GM11168 (cell line): ENCODE data around the gene SH3RF2.

Experiments used
- in situ Hi-C: fragments of 300-500 bp; cut with MboI; formaldehyde crosslinking; loops from one replicate; pipeline ENCODE4 v1.12.0; 2022; ENCODE audit warnings: low sequenced_read_pairs; ENCODE audit not compliant: unreplicated experiment

Gene SH3RF2

DNA sequence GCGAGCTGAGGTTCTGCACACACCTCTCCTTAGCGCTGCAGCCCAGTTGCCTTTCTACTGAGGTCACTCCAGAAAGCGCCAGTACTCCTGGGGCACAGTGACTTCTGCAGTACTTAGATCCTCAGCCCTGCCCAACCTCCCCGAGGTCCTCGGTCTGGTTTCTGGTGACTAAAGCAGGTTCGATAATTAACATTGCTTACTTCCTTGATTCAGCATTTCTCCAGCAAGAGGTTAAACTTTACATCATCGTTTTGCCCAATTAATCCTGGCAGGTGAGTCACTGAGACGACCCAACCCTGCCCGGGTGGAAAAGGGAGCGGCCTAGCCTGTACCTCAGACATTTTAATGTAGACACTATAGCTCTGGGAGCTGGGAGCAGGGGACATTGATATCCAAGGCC lies 91.4 kb downstream of the SH3RF2 start:
- in situ Hi-C loops, result no loop called here

DNA sequence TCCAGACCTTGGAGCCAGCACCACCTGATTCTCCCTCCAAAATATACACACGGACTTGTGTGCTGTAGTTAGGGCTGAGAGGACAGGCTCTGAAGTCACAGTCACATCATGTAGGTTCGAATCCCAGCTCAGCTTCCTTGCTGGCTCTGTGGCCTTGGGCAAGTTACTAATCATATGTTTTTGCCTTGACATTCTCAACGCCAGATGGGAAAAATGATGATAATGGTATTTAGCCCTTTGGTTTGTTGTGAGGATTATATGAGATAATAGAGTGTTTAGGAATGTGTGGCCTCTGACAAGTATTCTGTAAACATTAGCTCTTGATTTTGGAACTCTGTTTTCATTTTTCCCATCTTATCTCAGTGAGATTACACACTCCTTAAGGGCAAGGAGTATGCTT lies 96.5 kb downstream of the SH3RF2 start:
- in situ Hi-C loops, result no loop called here

DNA sequence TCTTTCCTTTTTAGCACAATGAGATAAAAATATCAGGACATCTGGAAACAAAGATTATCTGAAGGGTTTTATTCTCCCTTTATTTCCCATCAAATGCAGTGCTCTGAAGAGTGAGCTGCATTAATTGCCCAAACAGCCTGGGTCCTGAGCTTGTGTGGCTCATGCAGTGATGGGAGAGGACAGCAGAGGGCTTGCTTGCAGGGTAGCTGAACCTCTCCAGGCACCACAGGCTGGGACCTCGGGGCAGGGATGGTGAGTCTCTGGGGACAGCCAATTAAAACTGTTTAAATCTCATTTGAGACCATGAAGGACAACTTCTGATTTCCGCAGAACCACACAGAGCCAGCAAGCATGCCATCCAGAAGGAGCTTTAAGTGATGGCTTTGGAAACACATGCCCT lies 97.7 kb downstream of the SH3RF2 start:
- in situ Hi-C loops, result no loop called here

DNA sequence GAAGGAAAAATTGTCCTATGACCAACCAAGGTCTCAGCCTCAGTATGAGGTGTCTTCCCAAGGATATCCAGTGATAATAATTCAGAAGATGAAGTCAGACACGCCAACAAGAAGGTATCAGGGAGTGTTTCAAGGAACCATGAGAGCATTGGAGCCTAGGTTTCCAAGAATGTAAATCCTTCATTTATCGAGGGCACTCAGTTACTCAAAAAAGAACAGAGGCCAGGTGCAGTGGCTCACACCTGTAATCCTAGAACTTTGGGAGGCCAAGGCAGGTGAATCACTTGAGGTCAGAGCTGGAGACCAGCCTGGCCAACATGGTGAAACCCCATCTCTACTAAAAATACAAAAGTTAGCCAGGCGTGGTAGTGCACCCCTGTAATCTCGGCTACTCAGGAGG lies 98.2 kb downstream of the SH3RF2 start:
- in situ Hi-C loops, result no loop called here

DNA sequence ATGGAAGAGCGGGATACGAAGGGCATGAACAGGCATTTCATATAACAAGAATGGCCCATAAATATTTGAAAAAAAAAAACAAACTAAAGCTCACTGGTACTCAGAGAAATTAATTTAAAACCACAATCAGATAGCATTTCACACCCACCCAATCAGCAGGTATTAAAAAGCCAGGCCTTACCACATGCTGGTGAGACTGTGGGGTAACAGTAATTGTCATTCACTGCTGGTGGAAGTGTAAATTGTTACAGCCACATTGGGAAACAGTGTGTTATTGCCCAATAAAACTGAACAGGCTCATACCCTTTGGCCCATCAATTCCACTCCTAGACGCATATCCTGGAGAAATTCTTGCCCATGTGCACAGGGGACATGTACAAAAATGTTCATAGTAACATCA lies 103.0 kb downstream of the SH3RF2 start:
- in situ Hi-C loops, result no loop called here

DNA sequence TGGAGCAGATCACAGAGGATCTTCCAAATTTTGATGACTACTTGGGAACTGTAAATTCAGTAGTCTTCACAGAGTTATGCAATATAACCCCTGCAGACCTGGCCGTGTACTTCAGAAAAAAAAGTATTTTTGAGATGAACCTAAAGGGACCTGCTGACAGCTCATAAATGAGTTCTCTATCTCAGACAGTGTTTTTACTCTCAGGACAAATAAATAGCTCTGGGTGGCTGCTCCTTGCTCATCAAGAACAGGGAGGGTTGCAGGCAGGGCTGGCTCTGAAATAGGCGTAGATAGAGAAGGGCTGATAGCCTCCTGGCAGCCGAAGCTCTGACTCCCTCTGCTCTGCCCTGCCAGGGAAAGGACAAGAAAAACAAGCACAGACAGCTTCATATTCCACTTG lies 104.1 kb downstream of the SH3RF2 start:
- in situ Hi-C loops, result no loop called here

DNA sequence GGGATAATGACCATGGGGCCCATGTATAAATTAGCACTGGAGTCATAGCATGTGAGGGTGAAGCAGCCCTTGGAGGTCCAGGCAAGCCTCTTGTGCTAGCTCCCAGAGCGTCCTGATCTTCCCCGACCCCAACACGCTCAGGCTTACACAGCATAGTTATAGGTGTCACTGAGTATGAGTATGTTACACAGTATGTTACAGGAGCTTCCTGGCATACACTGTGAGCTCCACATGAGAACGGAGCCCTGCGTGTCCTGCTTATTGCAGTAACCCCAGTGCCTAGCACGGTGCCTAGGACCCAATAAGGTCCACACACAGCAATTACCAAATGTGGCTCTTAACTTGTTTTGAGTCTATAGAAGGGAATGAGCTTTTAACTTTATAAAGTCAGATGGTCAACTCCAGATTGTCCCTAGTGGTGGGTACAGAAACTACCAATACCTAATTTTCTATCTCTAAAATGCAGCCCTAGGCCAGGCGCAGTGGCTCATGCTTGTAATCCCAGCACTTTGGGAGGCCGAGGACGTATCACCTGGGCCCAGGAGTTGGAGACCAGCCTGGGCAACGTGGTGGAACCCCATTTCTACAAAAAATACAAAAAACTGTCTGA lies 104.9 kb downstream of the SH3RF2 start:
- in situ Hi-C loops, result no loop called here

DNA sequence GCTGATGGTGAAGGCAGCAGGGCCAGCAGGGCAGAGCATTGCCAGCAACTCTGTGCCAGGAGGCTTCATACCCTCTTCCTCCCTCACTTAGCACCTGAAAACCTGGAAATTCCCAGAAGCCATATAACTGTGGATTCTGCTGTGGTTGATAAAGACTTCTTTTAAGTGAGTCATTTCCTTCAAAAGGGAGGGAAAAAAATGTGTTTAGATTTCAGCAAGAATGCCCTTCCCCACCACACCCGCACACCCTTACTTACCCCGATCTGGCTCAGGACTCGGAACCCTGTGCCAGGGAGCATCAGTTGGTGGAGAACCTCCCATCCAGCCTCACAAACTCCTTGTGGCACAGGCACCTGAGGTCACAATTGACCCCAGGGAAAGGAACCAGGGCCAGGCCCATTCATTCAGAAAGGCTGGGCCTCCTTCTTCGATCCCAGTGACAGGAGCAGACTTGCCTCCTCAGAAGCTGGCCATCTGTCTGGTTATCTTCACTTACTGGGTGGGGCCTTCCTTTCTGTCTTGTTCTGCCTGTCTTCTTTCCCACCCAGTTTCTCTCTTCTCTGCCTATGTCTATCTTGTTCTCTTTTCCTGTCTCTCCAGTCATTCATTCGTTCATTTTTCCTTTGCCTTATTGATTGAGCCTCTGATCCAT lies 106.4 kb downstream of the SH3RF2 start:
- in situ Hi-C loops, result no loop called here

DNA sequence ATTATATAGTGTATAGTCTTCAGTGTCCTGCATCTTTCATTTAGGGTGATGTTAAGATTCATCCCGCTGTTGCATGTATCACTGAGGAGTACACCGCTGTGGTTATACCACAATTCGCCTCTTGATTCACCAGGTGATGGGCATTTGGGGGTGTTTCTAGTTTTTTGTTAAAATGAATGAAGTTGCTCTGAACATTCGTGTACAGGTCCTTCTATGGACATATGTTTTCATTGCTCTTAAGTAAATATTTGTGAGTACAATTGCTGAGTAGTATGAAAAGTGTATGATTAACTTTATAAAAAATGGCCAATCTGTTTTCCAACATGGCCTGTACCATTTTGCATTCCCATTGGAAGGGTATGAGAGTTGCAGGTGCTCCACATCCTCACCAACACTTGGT lies 107.3 kb downstream of the SH3RF2 start:
- in situ Hi-C loops, result no loop called here

DNA sequence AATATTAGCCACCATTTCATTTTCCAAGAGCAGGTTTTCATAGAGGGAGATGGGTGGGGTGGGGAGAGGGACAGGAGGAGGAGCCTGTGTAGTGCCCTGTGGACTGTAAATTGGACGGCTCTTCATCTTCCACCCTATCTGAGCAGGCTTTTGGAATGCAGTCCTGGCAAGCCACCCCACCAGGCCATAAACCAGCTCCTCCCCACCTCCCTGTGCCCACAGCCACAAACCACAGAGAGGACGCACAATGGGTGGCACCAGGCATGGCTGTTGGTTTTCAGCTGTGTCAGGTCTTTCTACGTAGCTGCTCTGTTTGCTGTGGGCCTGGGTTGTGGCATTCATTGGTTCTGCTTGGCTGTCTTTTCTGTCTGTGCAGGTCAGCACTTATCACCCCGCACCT lies 111.0 kb downstream of the SH3RF2 start:
- in situ Hi-C loops, result no loop called here

DNA sequence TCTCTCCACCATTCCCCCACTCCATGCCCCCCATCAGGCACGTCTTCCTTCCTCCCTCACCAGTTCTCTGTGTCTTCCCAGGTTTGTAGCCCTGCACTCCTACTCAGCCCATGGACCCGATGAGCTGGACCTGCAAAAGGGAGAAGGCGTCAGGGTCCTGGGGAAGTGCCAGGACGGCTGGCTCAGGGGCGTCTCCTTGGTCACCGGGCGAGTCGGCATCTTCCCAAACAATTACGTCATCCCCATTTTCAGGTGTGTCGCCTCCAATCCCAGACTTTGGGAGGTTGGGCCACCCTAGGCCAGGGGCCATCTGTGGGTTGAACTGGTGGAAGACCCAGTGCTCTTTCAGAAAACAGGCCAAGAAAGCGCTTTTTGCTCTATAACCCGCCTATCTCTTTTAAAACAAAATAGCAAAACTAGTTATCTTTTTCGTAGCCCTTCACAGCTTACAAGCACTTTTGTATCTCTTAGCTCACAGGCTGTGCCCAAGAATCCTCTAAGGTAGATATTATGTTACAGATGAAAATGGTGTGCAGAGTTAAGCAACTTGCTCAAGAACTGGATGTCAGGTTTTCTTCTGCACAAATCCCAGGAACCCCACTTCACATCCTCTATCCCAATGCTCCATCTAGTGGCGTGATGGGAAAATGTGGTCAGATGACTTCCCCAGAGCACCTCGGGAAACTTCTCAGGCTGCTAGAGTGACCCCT lies 112.8 kb downstream of the SH3RF2 start:
- in situ Hi-C loops, result no loop called here

DNA sequence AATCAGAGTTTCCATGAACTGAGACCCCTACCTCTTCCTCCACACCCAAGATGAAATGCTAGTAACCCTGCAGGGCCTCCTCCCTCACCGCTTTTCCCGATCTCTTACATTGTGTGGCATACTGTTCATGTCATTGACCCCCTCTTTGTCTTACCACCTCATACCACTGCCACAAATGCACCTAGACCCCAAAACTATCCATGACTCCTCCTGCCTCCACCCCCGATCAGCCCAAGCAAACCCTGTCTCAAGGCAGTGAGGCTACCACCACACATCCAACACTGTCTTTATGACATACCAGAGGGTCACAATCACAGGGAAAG lies 113.3 kb downstream of the SH3RF2 start:
- in situ Hi-C loops, result no loop called here

DNA sequence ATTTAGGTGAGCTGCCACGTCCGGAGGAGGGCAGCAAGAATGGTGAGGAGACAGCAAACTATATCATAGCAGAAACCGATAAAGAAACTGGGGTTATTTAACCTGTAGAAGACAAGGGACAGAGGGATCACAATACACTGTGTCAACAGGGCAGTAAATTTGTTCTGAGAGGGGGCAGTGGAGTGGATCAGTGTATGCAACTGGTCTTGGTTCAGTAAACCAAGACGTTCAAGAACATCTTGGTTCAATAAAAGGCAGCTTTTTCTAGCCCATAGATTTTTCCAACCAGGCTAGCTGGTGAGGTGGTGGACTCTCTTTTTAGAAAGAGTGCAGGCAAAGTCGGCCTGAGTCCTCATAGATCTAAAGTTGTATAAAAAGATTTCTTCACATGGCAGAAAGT lies 113.7 kb downstream of the SH3RF2 start:
- in situ Hi-C loops, result no loop called here

DNA sequence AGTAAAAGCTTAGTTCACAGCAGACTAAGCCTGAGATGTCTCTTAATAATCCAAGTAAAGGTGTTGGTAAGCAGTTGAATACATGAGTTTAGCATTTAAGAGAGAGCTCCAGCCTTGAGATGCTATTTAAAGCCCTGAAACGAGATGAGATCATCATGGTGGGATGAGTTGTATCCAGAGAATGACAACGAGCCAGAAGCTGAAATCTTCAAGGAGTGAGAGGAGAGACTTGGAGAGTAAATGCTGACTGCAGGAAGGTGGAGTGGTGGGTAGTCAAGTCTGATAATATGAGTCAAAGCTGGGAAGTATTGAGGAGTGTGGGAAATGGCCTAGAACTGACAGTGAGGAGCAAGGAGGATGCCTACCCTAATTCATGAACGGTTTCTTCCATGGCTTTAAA lies 115.3 kb downstream of the SH3RF2 start:
- in situ Hi-C loops, result no loop called here

DNA sequence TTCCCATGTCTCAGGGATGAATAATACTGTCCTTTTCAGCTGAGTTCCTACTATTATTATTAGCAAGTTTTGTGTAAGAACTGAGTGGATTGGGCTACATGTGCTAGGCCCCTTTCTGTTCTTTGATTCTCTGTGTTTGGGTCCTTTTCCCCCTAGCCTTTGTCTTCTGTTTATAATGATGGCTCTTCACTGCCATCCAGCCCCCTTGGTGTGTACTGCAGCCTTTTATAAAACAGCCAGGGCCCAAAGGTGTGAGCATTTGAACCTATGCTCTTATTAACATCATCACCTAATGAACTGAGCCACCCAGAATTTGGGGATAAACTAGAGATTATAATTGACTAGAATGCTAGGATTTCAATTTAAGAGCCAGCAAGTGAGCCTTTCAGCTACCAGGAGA lies 116.4 kb downstream of the SH3RF2 start:
- in situ Hi-C loops, result no loop called here

DNA sequence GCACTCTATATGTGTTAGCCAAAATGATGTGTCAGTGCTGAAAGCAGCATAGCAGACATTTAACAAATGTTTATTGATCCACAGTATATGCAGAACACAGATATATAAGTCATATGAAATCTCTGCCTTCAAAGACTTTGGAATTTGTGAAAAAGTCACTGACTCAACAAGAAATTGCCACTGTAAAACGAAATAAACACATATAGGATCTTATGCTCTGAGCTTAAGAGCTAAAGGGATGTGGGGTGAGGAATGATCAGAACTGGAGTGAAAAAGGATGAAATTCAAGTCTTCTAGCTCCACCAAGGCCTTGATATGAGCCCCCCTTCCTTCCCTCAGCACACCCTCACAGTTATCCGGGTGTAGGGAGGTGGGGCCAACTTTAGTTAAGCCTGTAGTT lies 119.1 kb downstream of the SH3RF2 start:
- in situ Hi-C loops, result no loop called here

DNA sequence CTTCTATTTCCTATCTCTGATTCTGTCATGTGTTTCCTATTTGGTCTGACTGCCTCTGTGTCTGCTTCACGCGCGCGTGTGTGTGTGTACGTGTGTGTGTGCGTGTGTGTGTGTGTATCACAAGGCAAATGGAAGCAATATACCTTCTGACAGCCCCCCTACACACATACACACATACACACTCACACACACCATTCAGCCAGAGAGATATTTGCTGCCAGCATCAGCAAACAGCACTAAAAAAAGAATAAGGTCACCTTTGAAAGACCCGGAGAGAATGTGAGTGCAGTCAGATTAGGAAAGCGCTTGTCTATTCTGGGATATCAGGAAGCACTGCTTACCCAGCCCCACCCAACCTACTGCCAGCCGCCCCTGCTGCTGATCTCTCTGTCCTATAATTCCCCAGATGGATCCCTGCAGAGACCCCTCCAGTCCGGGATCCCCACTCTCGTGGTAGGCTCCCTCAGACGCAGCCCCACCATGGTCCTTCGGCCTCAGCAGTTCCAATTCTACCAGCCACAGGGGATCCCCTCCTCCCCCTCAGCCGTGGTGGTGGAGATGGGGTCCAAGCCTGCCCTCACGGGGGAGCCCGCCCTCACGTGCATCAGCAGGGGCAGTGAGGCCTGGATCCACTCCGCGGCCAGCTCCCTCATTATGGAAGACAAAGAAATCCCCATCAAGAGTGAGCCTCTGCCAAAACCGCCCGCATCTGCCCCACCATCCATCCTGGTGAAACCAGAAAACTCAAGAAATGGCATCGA lies 123.3 kb downstream of the SH3RF2 start:
- in situ Hi-C loops, result no loop called here

DNA sequence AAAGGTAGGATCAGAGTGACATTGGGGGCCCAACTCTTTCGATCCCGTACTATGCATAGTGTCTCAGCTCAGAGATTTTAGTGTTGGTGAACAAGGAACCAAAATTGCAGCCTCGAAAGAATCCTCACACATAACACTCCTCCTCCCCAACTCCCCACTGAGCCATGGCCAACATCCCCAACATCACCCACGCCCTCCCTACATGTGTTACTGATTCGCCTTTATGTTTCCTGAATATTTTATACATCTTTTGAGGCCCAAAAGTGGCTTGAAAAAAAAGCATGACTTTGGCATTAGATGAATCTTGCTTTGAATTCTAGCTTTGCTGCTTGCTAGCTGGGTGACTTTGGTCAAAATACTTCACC lies 123.8 kb downstream of the SH3RF2 start:
- in situ Hi-C loops, result no loop called here

DNA sequence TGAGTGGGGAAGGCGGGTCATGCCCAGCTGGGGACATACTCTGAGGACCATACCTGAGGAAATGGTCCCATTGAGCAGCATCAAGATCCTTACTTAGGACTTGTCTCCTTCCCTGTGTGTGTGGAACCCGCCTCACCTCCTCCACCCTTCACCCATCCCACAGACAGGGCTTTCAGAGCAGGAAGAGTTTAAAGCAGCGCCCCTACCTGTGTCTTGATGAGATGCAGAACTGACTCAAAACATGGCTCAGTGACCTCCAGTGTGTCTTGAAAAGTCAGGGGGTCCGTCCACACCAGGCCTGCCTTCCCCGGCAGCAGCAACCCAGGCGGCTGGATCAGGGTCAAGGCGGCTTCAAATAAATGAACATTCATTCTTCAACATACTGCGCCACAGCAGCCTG lies 130.6 kb downstream of the SH3RF2 start:
- in situ Hi-C loops, result no loop called here

DNA sequence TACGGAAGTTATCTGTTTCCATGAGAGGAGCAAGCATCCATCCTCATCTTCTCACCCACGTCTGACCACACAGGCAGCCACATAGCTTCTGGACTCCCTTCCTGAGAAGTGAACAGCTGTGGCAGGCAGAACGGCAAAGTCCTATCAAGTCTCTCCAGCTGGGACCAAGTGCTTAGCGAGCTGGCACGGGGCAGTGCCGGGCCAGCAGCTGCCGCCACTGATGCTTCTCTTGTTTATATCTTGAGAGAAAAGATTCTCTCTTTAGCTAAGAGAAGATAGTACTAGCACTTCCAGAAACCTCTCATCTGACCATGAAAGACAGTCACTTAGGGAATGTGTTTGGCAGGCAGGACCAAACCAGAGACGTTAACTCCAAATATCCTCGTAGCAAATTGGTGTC lies 131.8 kb downstream of the SH3RF2 start:
- in situ Hi-C loops, result no loop called here

DNA sequence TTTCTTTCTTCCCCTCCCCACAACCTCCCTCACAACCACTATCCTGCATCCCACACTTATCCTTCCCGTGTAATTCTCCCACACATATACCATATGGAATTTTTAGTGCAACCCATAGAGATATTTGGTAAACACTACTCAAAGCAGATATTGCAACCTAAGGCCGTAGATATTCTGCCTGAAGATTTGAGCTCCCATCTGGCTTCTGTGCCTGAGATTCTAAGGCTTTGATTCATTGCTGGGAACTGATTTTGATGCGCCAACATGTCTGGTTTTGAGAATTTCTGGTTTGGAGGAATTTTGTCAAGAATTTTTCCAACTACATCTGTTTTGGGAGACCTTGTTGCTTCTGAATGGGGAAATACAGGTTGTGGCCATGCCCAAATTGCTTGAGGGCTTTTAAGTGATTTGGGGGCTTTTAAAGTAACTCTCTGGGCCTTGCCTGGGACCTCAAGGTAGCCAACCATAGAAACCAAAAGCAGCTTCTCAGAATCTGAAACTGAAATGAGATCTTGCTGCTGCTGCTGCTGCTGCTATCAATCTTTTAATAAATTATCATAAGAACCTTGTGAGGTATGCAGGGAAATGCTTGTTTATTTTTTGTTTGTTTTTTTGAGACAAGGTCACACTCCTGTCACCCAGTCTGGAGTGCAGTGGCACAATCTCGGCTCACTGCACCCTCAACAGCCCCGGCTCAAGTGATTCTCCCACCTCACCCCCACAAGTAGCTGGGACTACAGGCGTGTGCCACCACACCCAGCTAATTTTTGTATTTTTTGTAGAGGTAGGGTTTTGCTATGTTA lies 132.8 kb downstream of the SH3RF2 start:
- in situ Hi-C loops, result no loop called here
